GM23248 (cell line): ENCODE measurements around the gene NOVA2.

ENCODE experiments used
- EZH2 ChIP-seq: fragments of 200-600 bp; sonication (generic); IDR thresholded peaks from 2 replicates; pipeline ENCODE4 v1.6.1; 2018; ENCODE audit warnings: antibody characterized with exemption, mild to moderate bottlenecking; ENCODE audit not compliant: insufficient read depth, poor library complexity, severe bottlenecking
- EZH2phosphoT487 ChIP-seq: fragments of 200-600 bp; sonication (generic); IDR thresholded peaks from 2 replicates; pipeline ENCODE4 v1.6.1; 2018; ENCODE audit warnings: antibody characterized with exemption, moderate library complexity, mild to moderate bottlenecking, low read depth; ENCODE audit not compliant: insufficient read depth

DNA sequence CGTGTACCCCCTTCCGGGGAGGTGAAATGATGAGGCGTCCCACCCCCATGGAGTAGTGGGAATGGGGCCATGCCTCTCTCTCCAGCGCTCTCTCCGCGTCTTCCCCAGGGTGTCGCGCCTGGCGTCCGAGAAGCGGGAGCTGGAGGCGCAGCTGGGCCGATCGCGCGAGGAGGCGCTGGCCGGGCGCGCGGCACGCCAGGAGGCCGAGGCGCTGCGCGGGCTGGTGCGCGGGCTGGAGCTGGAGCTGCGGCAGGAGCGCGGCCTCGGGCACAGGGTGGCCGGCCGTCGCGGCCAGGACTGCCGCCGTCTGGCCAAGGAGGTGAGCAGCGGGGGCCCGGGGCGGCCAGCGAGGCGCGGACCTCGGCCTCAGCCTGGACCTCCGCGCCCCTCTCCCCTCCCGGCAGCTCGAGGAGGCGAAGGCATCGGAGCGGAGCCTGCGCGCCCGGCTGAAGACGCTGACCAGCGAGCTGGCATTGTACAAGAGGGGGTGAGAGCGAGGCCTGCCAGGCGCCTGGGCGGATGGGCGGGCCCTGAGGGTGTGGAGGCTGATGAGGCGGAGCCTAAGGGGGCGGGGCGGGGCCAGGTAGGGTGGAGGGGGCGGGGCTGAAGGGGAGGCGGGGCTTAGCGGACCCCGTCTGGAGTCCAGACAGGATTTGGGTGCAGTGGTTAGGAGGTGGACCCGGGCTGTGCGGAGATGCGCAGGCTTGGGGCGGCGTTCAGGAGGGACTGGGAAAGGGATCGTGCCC is 41.4 kb upstream of the NOVA2 start:
- TF ChIP-seq EZH2 (no peak), EZH2phosphoT487 (no peak)
